MCF 10A (cell line): ENCODE results near the gene GHRH. TPM values are rescaled to one million over a fixed set of nuclear protein-coding genes. Genes with fewer than 3 reads are reported as not detected.

Source experiments
- Bru-seq: library from RNA; stranded (reverse); fragments of 400-500 nt; gene quantifications from one replicate; lab custom pipeline; 2021; lab: Mats Ljungman, UMichigan
- BruChase-seq, 2 experiments: library from RNA; stranded (reverse); fragments of 400-500 nt; gene quantifications; one replicate each; lab custom pipeline; 2021; lab: Mats Ljungman, UMichigan
- BruUV-seq: library from RNA; stranded (reverse); fragments of 400-500 nt; replicated peaks from 2 replicates; lab custom pipeline; 2021; lab: Mats Ljungman, UMichigan
- CTCF ChIA-PET: fragments of 300-600 bp; sonication (Branson Sonifier 250); formaldehyde crosslinking; extraction: SDS; loops from one replicate; lab custom pipeline; 2021; ENCODE audit warnings: antibody characterized with exemption, inconsistent platforms; lab: Yijun Ruan, JAX
- POLR2A ChIA-PET: fragments of 300-600, 350-650 bp; sonication (Branson Sonifier 250); formaldehyde crosslinking; extraction: SDS; loops from one replicate; lab custom pipeline; 2020; ENCODE audit warnings: antibody characterized with exemption, inconsistent platforms; lab: Yijun Ruan, JAX
- DNase-seq: peaks from one replicate; pipeline ENCODE4 v3.0.0-alpha.2; 2018; ENCODE audit not compliant: unreplicated experiment
- H3K27ac Mint-ChIP-seq: one replicate; pipeline ENCODE4 v1.8.0; 2022; ENCODE audit warnings: mild to moderate bottlenecking, low read depth, mixed read lengths; ENCODE audit not compliant: unreplicated experiment
- H3K27me3 Mint-ChIP-seq: one replicate; pipeline ENCODE4 v1.8.0; 2022; ENCODE audit warnings: mixed read lengths; ENCODE audit not compliant: insufficient read depth, unreplicated experiment
- H3K36me3 Mint-ChIP-seq: one replicate; pipeline ENCODE4 v1.8.0; 2022; ENCODE audit warnings: mild to moderate bottlenecking, moderate library complexity, mixed read lengths; ENCODE audit not compliant: insufficient read depth, unreplicated experiment
- H3K4me1 Mint-ChIP-seq: one replicate; pipeline ENCODE4 v1.8.0; 2022; ENCODE audit warnings: mixed read lengths; ENCODE audit not compliant: insufficient read depth, unreplicated experiment
- H3K4me3 Mint-ChIP-seq: one replicate; pipeline ENCODE4 v1.8.0; 2022; ENCODE audit warnings: mild to moderate bottlenecking, moderate library complexity, mixed read lengths; ENCODE audit not compliant: unreplicated experiment
- H3K9me3 Mint-ChIP-seq: one replicate; pipeline ENCODE4 v1.8.0; 2022; ENCODE audit warnings: mixed read lengths; ENCODE audit not compliant: unreplicated experiment
- intact Hi-C: fragments of 100-400 bp; cut with micrococcal nuclease; formaldehyde crosslinking; loops from 2 replicates; pipeline ENCODE4 v1.14.1; 2022
- long read RNA-seq: library from polyadenylated mRNA; stranded (forward); transcript quantifications from one replicate; pipeline ENCODE4 v2.0.0, GENCODE V29; 2022
- total RNA-seq: library from RNA; stranded (reverse); gene quantifications from 2 replicates; pipeline ENCODE4 v1.2.3, GENCODE V29; 2022
- TF ChIP-seq, protein P1 (sequence below): fragments of 200-600 bp; IDR thresholded peaks from one replicate; pipeline ENCODE4 v1.8.0; 2022; ENCODE audit warnings: antibody characterized with exemption, mild to moderate bottlenecking; ENCODE audit not compliant: unreplicated experiment

The GHRH gene, protein sequence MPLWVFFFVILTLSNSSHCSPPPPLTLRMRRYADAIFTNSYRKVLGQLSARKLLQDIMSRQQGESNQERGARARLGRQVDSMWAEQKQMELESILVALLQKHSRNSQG
- total RNA-seq (not detected in 2 replicates), Bru-seq, nascent RNA (not detected), BruChase-seq, experiment 1, labeled RNA remaining after a 6-hour chase (not detected), BruChase-seq, experiment 2, labeled RNA remaining after a 2-hour chase (not detected)
- long read RNA-seq, result 0 reads

DNA sequence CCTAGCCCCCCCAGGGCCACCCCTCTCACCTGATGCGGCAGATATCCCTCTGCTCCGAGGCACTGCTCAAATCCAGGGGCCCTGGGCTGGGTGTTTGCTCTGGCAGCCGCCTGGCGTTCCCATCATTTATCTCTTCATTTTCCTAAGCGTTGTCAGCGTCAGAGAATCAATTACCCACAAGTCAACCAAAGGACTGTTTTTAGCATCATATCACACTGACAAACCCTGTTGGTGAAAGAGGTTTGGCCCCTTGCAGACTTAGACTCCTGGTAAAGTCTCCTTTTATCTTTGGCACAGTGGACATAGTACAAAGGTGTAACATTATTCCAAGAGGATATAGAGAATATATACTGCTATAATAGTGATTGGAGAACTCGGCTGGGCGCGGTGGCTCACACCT lies at the start of gene GHRH:
TSS of gene GHRH (minus strand) at position 101 of the 400 bp plus-strand sequence. CDS start 4,925 bp downstream, outside the sequence.
- POLR2A ChIA-PET, result interaction anchor here (1.0 kb wide), 1 partner anchor 9 kb away, joined by 3 read pairs; no protein-coding TSS in a partner anchor
- TF ChIP-seq, protein P1, sequence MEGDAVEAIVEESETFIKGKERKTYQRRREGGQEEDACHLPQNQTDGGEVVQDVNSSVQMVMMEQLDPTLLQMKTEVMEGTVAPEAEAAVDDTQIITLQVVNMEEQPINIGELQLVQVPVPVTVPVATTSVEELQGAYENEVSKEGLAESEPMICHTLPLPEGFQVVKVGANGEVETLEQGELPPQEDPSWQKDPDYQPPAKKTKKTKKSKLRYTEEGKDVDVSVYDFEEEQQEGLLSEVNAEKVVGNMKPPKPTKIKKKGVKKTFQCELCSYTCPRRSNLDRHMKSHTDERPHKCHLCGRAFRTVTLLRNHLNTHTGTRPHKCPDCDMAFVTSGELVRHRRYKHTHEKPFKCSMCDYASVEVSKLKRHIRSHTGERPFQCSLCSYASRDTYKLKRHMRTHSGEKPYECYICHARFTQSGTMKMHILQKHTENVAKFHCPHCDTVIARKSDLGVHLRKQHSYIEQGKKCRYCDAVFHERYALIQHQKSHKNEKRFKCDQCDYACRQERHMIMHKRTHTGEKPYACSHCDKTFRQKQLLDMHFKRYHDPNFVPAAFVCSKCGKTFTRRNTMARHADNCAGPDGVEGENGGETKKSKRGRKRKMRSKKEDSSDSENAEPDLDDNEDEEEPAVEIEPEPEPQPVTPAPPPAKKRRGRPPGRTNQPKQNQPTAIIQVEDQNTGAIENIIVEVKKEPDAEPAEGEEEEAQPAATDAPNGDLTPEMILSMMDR, result no peak
- Mint-ChIP-seq H3K4me3 (no peak within 1 kb of the TSS), H3K27me3 (peaks cover 54% of the 10 kb centered on the region), H3K27ac (no peak within 1 kb of the TSS), H3K4me1 (peaks cover under 1% of the 10 kb centered on the region), H3K9me3 (no peaks in the 10 kb centered on the region), H3K36me3 (no peaks in the 10 kb centered on the region)
- no TSS peak for BruUV-seq
- CTCF ChIA-PET, result no interaction called here
- intact Hi-C loops, result no loop called here
- no peak for DNase-seq

DNA sequence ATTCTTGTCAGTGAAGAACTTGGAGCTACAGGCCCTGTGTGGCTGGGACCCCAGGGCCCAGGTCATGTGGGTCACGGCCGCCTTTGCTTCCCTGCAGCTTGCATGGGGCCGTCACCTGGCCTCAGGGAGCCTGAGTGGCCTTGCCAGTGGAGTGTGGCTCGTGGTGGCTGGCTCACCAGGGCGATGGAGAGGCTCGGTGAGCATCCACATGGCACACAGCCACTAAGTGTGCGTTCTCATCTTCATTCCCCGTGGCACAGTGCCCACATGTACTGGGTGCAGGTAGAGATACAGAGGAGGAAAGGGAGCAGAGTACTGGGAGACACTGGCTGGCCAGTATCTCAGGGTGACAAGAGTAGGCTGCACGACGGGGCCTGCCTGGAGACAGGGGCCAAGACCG lies 49.3 kb upstream of the GHRH start:
- POLR2A ChIA-PET, result no interaction called here
- peaks cover 27% of the 10 kb centered on the region for H3K36me3 Mint-ChIP-seq

DNA sequence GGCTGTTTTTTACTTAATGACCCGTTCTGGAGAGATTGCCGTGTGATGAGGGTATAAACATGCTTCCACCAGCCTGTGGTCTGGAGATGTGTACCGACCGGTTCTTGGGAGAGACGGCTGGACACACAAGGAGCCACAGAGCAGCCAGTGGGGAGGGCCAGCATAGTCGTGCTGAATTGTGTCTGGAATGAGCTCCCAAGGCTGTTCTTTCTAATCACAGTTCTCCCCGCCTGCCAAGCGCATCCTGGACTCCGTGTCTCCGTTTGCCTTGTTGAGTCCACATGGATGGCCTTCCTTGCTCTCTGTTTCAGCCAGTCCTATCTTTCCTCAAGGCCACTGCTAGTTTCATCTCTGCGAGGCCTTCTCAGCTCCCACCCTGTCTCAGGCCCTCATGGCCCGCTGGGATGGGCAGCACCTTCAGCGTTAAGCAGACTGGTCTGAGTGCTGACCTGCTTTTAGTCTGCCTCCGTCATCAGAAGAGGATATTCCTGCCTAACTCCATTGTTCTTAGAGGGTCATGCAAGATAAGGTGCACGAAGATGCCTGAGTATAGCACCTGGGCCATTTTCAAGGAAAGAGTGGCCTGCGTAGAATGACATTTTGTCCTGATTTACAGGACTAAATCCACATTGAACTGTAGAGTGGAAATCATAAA lies 48.4 kb upstream of the GHRH start:
- H3K4me3 Mint-ChIP-seq, result no peak overlapping the region
- no peaks in the 10 kb centered on the region for H3K9me3 Mint-ChIP-seq
- no peaks in the 10 kb centered on the region for H3K27me3 Mint-ChIP-seq
- no TSS peak for BruUV-seq
- CTCF ChIA-PET, result interaction anchor here (0.6 to 1.0 kb wide), 2 partner anchors 11 to 298 kb away, joined by 3 read pairs; no protein-coding TSS in a partner anchor
- peaks cover 8% of the 10 kb centered on the region for H3K4me1 Mint-ChIP-seq
- DNase-seq, result no peak
- POLR2A ChIA-PET, result interaction anchor here (0.8 kb wide), 1 partner anchor 217 kb away, joined by 4 read pairs; the partner anchor contains the start of gene BLCAP
- intact Hi-C loops, result no loop called here
- TF ChIP-seq, protein P1, result no peak
- no peak overlapping the region for H3K27ac Mint-ChIP-seq
- H3K36me3 Mint-ChIP-seq, result peaks cover 32% of the 10 kb centered on the region

More for the DNA sequence above, 49.3 kb upstream of the GHRH start:
- no peaks in the 10 kb centered on the region for H3K27me3 Mint-ChIP-seq
- CTCF ChIA-PET, result interaction anchor here (1.0 kb wide), 1 partner anchor 12 kb away, joined by 3 read pairs; no protein-coding TSS in a partner anchor
- peaks cover 8% of the 10 kb centered on the region for H3K4me1 Mint-ChIP-seq
- no peak overlapping the region for H3K27ac Mint-ChIP-seq
- H3K9me3 Mint-ChIP-seq, result no peaks in the 10 kb centered on the region
- intact Hi-C loops, result no loop called here
- TF ChIP-seq, protein P1, result no peak
- no TSS peak for BruUV-seq
- DNase-seq, result no peak
- H3K4me3 Mint-ChIP-seq, result no peak overlapping the region

DNA sequence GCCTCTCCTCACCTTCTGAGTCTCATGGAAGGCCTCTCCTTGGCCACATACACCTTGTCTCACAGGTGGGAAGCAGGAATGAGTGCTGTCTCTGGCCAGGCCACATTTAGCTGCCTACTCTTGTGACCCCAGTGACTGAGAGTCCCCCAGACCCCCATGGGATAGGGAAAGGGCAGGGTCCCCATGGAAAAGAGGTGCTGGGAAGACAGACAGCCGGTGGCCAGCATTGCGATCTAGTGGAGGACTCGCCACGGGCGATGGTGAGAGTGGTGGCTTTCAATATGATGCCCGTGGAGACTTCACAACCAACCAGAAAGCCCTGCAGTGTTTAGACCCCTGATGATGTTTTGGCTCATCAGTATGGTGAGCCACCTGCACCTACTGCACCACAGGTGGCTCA lies 47.7 kb upstream of the GHRH start:
- no peak overlapping the region for H3K4me3 Mint-ChIP-seq
- peaks cover 34% of the 10 kb centered on the region for H3K36me3 Mint-ChIP-seq
- DNase-seq, result no peak
- peaks cover 8% of the 10 kb centered on the region for H3K4me1 Mint-ChIP-seq
- no peak overlapping the region for H3K27ac Mint-ChIP-seq
- H3K9me3 Mint-ChIP-seq, result no peaks in the 10 kb centered on the region
- BruUV-seq, result no TSS peak
- no peaks in the 10 kb centered on the region for H3K27me3 Mint-ChIP-seq
- CTCF ChIA-PET, result interaction anchor here (0.5 to 0.9 kb wide), 2 partner anchors 11 to 23 kb away, joined by 3 to 5 read pairs; no protein-coding TSS in a partner anchor
- intact Hi-C loops, result no loop called here
- TF ChIP-seq, protein P1, result no peak
- POLR2A ChIA-PET, result no interaction called here
